HG03108 (cell line): ENCODE results near the gene CHSY3.
"Not testable (repeated sequence)": the region's sequence is repeated elsewhere in the genome, so short reads cannot be mapped to it uniquely, and the experiment has no call there.

Experiments
- ATAC-seq: cut with Tn5 transposase; IDR thresholded peaks from one replicate; pipeline ENCODE4 v1.9.1; 2021; ENCODE audit warnings: moderate library complexity; ENCODE audit not compliant: unreplicated experiment

CHSY3 gene

DNA sequence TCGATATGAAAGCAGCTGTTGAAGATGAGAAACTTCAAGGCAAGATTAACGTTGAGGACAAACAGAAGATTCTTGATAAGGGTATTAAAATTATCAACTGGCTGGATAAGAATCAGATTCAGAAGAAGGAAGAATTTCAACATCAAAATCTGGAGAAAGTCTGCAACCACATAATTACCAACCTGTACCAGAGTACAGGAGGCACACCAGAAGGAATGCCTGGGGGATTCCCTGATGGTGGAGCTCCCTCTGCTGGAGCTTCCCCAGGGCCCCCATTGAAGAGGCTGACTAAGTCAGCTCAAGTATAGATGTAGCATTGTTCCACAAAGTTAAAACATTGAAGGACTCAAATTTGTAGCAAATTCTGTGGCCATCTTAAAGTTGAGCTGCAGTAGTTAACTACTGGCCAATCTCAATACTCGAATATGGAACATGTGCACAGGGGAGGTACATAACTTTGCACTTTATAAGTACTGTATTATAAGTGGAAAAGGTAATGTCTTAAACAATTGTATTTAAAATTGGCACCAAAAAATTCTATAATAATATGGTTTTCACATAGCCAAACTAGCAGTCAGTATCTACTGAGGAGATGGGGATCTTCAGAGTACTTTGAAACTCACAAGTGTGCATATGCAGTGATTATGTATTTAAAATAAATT is 237.5 kb downstream of the CHSY3 start:
- ATAC-seq, result no peak

DNA sequence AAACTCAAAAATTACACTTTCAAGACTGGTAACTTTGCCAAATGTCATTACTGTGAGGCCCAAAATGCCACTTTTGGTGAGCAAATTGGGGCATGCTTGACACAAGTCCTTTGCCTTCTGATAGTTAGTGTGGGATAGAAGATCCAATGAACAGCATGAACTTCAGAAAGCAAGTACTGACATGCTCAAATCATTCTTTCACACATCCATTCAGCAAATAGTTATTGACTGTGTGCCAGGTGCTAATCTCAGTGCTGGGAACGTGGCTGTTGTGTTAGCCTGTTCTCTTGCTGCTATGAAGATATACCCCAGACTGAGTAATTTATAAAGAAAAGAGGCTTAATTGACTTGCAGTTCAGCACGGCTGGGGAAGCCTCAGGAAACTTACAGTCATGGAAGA is 247.0 kb downstream of the CHSY3 start:
- ATAC-seq, result no peak

DNA sequence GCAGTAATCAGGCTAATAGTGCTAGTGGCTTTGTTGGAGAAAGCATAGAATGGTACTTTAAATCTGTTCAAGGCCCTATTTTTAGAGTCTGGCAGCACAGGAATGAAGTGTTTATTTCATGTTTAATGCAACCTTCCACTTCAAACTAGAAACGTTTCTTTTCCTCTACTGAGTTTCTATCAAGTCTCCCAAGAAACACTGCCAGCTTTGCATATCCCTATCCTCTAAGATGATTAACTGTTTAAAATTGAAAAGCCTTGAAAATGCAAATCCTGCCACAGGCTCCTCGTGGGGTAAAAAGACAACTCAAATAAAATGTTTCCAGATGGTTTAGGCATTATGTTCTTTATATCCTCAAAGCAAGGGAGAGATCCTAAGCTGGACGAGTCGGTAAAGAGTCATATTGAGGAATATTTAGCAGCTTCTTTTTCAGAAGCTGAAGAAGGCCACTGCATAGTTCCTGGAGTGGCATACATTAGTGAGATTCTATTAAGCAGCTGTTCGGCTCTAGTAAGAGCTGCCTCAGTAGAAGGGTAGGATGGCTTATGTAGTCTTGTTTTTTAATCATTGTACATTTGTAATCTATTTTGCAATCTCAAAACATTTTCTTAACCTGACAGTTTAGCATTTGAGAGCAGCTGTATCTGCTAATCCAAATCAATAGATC is 251.2 kb downstream of the CHSY3 start:
- ATAC-seq, result no peak

DNA sequence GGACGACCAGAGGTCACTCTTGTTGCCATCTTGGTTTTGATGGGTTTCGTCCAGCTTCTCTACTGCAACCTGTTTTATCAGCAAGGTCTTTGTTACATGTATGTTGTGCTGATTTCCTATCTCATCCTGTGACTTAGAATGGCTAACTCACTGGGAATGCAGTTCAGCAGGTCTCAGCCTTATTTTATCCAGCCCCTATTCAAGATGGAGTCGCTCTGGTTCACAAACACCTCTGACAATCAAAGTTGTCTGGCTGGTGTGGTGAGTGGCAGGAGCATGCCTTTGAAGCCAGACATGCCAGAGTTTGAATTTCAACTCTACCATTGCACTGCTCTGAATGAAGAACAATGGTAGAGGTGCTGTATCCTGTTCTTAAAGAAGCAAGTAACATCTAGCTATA is 253.8 kb downstream of the CHSY3 start:
- ATAC-seq, result no peak

DNA sequence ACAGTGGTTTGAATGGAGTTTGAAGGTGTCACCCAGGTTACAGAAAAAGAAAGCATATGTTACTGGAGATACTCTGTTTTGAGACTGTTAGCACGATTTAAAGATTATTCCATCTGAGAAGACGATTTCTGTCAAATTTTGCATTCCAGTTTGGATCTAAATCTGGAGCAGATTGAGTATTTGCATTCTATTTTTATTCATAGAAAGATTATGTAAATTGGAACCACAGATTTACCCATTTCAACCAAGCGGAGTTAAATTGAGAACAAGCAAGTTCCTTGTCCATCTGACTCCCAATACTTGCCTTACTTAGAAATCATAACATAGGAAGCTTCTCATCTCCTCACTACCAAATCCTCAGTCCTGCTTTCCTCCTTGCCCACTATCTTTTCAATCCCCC is 255.7 kb downstream of the CHSY3 start:
- no peak for ATAC-seq

DNA sequence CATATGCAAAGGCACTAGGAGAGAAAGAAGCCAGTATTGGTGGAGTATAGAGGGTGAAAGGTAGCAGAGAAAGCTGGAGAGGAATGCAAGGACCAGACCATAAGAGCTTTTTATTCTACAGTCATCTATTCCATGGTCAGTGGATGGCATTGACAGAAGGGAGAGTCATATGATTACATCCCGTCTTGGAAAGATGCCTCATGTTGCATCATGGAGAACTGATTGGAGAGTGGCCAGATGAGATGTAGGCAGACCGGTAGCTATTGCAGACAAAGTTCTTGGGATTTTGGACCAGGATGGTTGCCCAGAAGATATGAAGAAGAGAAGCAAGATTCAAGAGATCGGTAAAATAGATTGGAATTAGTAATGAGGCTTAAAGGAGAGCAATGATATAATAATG is 260.7 kb downstream of the CHSY3 start:
- no peak for ATAC-seq

DNA sequence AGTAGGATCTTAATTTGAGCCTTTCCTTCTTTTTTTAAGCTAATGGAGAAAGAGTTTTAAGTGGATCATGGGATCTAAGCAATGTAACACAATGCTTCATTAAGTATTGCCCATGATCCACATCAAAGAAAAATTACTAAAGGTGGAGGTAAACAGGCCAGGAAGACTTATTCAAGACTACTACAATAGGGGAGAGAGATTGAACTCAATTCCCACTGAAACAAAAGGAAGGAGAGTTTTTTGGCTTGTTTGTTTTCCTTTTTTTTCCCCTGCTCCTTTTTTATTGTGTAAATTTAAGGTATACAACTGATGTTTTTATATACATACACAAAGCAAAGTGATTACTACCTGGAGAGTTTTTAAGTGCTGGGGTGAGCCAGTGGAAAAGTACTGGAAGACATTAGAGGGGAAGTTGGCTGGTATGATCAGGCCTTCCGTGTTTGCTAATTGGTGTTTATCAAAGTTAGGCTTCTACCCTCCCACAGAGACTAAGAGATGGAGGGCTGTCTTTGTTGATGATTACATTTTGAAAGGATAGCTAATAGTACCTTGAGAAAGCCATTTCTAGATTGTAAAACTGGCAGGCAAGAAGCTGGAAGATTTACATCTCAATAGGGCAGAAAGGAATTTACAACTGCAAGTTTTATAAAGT is 262.7 kb downstream of the CHSY3 start:
- ATAC-seq, result no peak

DNA sequence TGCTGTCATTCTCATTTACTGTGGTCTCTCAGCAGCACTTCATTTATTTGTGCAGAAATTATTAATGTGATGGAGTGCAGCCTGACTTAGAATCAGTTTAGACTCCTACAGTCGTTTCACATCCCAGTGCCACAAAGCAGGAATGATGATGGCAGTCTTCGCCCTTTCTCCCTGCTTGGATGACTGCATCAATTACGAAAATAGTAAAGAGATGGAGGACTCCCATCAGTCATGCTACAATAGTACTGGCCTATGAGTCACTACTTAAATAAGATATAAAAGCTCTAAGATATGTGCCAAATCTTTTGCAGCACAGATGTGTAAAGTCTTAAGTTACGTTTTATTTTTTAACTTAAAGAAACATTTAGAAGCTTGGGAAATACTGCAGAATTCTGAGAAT is 263.9 kb downstream of the CHSY3 start:
- ATAC-seq, result no peak

DNA sequence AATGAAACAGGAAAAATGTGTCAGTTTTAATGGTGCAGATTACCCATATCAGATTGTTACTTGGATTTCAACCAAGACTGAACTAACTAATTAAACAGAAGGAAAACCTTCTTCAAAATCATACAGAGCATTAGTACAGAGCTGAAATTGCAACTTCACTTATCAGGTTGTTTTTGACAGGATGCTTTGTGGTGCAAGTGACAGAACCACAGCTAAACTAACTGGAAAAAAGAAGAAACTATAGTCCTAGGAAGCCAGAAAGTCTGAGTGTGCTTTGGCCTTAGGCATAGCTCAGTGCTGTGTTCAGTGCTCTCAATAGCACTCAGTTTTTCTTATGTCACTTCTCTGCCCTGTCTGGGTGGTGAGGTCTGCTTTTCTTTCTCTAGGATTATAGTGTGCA is 267.4 kb downstream of the CHSY3 start:
- no peak for ATAC-seq

DNA sequence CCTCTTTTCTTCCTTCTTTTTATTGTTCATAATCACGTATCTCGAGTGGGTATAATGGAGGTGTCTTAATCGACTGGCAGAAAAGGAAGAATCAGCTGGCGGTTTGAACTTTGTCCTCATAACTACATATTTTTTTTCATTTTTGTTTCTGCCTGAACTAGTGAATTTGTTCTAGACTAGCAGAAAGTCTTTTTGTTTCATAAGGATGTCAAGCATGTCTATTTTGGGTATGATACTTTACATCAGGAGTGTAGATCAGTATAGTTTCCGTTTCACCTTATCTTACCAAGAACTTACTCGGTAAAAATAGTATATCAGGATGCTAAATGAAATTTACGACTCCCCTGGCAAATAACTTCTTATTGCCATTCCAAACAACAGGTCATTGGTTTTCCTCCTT is 278.9 kb downstream of the CHSY3 start:
- no peak for ATAC-seq

DNA sequence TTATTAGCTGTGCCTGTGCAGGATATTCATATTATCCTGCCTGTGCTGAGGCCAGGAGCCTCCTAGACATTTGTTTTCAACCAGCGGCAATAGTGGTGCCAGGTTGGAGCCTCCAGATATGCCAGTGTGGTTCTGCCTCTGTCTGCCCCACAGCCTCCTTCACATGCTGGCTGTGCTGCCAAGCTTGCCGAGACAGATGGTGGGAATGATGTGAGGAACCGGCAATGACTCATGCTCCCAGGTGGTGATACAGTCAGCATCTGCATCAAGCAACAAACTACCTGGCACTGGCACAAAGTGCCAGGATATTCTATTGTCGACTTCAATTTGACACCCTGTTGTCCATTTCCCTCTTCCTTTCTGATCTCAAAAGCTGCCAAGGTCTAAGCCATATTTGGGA is 285.7 kb downstream of the CHSY3 start:
- no peak for ATAC-seq

DNA sequence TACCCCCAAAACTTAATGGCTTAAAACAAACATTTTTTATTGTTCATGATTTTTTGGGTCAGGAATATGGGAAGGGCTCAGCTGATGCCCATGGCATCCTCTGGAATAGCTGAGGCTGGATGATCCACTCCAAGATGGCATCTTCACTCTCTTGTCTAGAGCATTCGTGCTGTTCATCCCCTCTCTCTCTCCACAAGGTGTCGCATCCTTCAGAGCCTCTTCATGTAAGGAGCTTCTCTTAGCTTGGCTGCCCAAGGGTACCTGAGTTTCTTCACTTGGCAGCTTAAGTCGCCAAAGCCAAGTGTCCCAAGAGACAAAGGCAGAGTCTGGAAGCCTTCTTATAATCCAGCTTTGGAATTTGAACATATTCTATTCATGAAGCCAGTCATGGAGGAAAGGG is 294.7 kb downstream of the CHSY3 start:
- no peak for ATAC-seq

DNA sequence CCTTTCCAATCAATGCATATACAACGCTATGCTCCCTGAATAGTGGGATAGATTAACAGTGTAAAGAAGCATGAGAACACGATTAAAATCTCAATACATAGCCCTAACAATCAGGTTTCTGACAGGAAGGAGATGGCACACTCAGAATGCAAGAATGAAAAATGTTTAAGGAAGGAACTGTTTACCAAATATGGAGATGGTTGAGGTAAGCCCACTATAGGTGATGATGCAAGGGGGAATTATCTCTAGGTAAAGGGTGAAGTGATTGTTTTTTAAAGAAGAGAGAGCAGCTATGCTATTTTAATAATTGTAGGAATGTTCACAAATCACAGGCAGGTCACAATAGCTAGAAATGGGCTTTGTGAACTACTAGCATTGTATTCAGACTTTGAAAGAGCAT is 302.4 kb downstream of the CHSY3 start:
- ATAC-seq, result no peak

DNA sequence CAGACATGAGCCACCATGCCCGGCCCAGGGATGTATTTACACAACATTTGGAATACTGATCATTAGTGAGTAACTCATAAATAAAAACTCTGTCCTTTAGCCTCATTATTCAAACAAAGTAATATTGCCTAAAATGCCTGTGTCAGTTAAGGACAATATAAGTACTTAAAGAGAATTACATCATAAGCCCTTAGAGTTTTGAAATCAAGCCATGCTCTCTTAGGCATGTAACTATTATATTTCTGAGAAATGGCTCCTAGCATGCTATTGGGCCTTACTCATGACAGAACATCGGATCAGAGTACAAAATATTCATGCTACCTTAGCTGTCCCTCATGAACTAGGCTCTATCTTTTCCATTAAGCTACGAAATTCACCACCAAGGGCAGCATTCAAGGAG is 309.3 kb downstream of the CHSY3 start:
- no peak for ATAC-seq

DNA sequence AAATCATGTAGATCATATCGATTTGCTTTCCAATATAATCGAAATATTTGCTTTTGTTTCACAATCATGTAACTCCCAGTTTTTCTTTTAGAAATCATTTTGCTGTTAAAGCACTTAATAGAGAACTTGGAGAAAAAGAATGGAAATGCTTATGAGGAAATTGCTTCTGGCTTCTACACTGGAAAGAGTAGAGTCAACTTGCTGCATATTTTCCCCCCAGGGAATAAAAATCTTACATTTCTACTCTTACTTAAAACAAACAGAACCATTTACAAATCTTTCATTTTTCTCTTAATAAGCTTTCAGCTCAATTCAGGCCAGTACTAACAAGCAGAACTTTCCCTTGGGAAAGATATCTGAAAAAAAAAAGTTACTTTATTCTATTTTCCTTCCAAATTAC is 312.0 kb downstream of the CHSY3 start:
- ATAC-seq, result no peak

DNA sequence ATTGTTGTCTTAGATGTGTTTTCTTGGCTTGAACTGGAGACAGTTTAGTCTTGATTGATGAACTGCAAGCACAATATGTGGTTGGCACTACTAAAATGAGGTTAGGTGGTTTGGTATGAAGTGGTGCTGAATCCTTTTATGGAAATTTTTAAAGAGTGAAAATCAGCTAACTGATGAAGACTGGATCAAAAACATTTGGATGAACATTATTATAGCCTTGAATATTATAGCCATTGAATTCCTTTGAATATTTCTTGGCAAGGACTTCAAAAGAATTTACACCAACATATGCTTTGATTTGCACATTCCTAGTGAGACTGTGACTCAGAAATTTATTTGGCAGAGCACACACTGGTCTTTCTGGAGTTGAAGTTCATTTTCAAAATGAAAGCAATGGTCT is 318.3 kb downstream of the CHSY3 start:
- ATAC-seq, result no peak

DNA sequence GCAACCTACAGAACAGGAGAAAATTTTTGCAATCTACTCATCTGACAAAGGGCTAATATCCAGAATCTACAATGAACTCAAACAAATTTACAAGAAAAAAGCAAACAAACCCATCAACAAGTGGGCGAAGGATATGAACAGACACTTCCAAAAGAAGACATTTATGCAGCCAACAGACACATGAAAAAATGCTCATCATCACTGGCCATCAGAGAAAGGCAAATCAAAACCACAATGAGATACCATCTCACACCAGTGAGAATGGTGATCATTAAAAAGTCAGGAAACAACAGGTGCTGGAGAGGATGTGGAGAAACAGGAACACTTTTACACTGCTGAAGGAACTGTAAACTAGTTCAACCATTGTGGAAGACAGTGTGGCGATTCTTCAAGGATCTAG is 322.3 kb downstream of the CHSY3 start:
- not testable (repeated sequence) for ATAC-seq

DNA sequence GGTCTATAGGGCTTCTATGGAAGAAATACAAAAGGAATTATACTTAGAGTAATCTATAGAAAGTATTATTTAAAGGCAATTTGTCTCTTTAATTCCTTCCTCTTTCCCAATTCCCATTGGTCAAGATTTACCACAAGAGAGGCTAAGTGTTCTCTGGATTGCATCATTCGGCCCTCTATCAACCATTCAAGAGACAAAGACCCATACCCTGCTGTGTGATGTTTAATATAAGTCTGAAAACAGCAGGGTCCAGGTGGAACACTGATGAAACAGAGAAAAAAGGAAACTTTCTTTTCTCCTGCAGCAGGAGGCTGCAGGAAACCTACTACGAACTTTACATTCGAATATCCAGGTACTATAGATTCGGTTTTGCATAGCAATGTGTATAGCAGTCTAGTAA is 323.4 kb downstream of the CHSY3 start:
- no peak for ATAC-seq

DNA sequence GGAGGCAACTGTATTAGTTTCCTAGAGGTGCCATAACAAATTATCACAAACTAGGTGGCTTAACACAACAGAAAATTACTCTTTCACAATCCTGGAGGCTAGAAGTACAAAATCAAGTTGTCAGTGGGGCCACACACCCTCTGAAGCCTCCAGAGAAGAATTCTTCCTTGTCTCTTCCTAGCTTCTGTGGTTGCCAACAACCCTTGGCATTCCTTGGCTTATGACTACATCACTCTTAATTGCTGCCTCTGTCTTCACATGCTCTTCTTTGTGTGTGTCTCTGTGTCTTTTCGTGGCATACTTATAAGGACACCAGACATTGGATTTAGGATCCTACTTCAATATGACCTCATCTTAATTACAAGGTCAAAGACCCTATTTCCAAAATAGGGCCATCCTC is 327.5 kb downstream of the CHSY3 start:
- no peak for ATAC-seq

DNA sequence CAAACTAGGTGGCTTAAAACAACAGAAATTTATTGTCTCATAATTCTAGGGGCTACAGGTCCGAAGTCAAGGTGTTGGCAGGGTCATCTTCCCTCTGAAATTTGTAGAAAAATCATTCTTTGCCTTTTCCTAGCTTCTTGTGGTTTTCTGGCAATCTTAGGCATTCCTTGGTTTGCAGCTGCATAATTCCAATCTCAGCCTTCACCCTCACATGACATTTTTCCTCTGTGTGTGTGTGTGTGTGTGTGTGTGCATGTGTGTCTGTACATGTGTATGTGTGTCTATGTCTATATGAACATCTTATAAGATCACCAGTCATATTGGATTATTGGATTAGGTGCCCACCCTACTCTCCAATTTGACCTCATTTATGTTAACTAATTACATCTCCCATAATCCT is 330.6 kb downstream of the CHSY3 start:
- ATAC-seq, result no peak
